ENCODE results near the gene LRRC8E.

Gene LRRC8E

DNA sequence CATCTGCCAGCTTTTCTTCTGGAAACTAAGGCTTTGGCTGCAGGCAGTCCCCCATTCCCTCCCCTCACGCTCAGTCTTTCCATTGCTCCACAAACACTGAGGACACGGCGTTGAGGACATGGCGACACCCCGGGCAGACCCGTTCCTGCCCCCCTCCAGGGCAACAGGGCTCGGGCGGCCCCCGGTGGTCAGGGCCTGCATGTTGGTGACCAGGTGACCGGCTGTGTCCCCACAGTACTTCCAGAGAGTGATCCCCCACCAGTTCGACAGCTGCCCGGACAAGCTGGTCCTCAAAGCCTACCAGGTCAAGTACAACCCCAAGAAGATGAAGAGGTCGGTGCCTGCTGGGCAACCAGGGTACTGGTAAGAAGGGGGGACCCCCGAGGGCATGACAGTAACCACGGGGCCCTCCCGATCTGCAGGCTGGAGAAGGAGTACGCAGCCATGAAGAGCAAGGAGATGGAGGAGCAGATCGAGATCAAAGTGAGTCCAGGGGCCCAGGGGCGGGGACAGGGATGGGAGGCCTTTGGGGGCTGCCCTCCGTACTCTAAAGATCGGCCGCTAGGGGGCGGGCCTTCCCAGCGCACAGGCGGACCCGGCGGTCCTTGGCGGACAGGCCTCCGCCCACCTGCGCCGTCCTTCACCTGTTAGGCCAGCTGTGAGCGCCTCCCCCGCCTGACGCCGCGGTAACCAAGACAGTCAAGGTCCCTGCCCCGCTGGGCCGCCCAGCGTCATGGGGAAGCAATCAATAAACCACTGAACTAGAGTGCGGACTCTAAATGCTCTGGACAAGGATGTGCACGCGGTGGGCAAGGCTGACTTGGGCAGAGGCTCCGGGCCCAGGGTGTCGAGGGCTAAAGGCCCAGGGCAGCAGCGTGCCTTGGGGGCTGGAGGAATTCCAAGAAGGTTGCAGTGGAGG is 35.2 kb upstream of the LRRC8E start:
- H3K79me2 ChIP-seq (ENCODE audit: control insufficient read depth, insufficient read depth, low read length), result no peaks in the 10 kb centered on the region
- no peak overlapping the region for H3K4me3 ChIP-seq (ENCODE audit: low read length)
- H2BK120ac ChIP-seq (ENCODE audit: low read depth, low read length), result no peak overlapping the region
- H3K27ac ChIP-seq (ENCODE audit: low read depth, low read length), result no peak overlapping the region
- no peaks in the 10 kb centered on the region for H3K27me3 ChIP-seq (ENCODE audit: insufficient read depth, low read length, poor library complexity)
- H3K18ac ChIP-seq (ENCODE audit: low read length), result no peak overlapping the region
- no CpG with 5 or more reads among the region's 45 CpGs for WGBS (ENCODE audit: extremely low coverage, insufficient coverage, low lambda C conversion rate)
- H2BK5ac ChIP-seq (ENCODE audit: low read length), result no peak overlapping the region
- H4K8ac ChIP-seq (ENCODE audit: low read depth, low read length), result no peak overlapping the region
- no peak overlapping the region for H3K9ac ChIP-seq (ENCODE audit: low read length)
- H2AK5ac ChIP-seq (ENCODE audit: low read length), result no peak overlapping the region
- H3K79me1 ChIP-seq (ENCODE audit: low read length), result no peaks in the 10 kb centered on the region
- H3K4me1 ChIP-seq (ENCODE audit: control insufficient read depth, low read depth, low read length), result no peaks in the 10 kb centered on the region
- peak; percentile 88 for DNase-seq
- H2BK15ac ChIP-seq (replicated peaks; ENCODE audit: low read depth), result no peak overlapping the region
- H3K23ac ChIP-seq (ENCODE audit: low read length), result no peak overlapping the region
- H4K5ac ChIP-seq (ENCODE audit: low read length), result no peak overlapping the region
- H3K4ac ChIP-seq (ENCODE audit: low read depth, low read length), result no peak overlapping the region
- peak overlapping the region; percentile 25 for H3K56ac ChIP-seq (ENCODE audit: low read length)
- no peak overlapping the region for H3K4me2 ChIP-seq (ENCODE audit: low read length)
- no peaks in the 10 kb centered on the region for H3K36me3 ChIP-seq (ENCODE audit: control insufficient read depth, insufficient read depth, low read length)

DNA sequence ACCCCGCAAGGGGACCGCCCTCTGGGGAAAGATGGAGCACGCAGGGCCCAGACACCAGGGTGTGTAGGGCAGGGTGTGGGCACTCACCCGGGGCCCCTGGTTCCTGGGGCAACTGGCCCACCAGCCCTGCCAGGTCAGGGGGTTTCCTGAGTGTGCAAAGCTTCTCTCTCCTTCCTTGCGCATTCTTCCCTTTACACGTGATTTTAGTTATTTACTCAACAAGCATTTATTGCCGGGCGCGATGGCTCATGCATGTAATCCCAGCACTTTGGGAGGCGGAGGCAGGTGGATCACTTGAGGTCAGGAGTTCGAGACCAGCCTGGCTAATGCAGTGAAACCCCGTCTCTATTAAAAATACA is 34.6 kb upstream of the LRRC8E start:
- no peak overlapping the region for H3K4me3 ChIP-seq (ENCODE audit: low read length)
- no peak for DNase-seq
- no CpG with 5 or more reads among the region's 12 CpGs for WGBS (ENCODE audit: extremely low coverage, insufficient coverage, low lambda C conversion rate)
- H4K8ac ChIP-seq (ENCODE audit: low read depth, low read length), result no peak overlapping the region
- H2AK5ac ChIP-seq (ENCODE audit: low read length), result no peak overlapping the region
- H3K4me1 ChIP-seq (ENCODE audit: control insufficient read depth, low read depth, low read length), result no peaks in the 10 kb centered on the region
- no peak overlapping the region for H2BK120ac ChIP-seq (ENCODE audit: low read depth, low read length)
- no peak overlapping the region for H3K23ac ChIP-seq (ENCODE audit: low read length)
- H3K27me3 ChIP-seq (ENCODE audit: insufficient read depth, low read length, poor library complexity), result no peaks in the 10 kb centered on the region
- no peak overlapping the region for H2BK5ac ChIP-seq (ENCODE audit: low read length)
- no peak overlapping the region for H3K4me2 ChIP-seq (ENCODE audit: low read length)
- no peak overlapping the region for H3K18ac ChIP-seq (ENCODE audit: low read length)
- H3K79me2 ChIP-seq (ENCODE audit: control insufficient read depth, insufficient read depth, low read length), result no peaks in the 10 kb centered on the region
- H3K4ac ChIP-seq (ENCODE audit: low read depth, low read length), result no peak overlapping the region
- H3K9ac ChIP-seq (ENCODE audit: low read length), result no peak overlapping the region
- H2BK15ac ChIP-seq (replicated peaks; ENCODE audit: low read depth), result no peak overlapping the region
- H3K27ac ChIP-seq (ENCODE audit: low read depth, low read length), result no peak overlapping the region
- H4K5ac ChIP-seq (ENCODE audit: low read length), result no peak overlapping the region
- no peak overlapping the region for H3K56ac ChIP-seq (ENCODE audit: low read length)
- no peaks in the 10 kb centered on the region for H3K36me3 ChIP-seq (ENCODE audit: control insufficient read depth, insufficient read depth, low read length)
- no peaks in the 10 kb centered on the region for H3K79me1 ChIP-seq (ENCODE audit: low read length)

- H4K8ac ChIP-seq (ENCODE audit: low read depth, low read length), result no peak overlapping the region
- no peaks in the 10 kb centered on the region for H3K36me3 ChIP-seq (ENCODE audit: control insufficient read depth, insufficient read depth, low read length)
- no peak overlapping the region for H3K23ac ChIP-seq (ENCODE audit: low read length)
- H4K5ac ChIP-seq (ENCODE audit: low read length), result no peak overlapping the region
- WGBS (ENCODE audit: extremely low coverage, insufficient coverage, low lambda C conversion rate), result no CpG with 5 or more reads among the region's 26 CpGs
- no peak overlapping the region for H3K4me2 ChIP-seq (ENCODE audit: low read length)
- H3K79me1 ChIP-seq (ENCODE audit: low read length), result no peaks in the 10 kb centered on the region
- H2AK5ac ChIP-seq (ENCODE audit: low read length), result no peak overlapping the region
- H3K18ac ChIP-seq (ENCODE audit: low read length), result no peak overlapping the region
- DNase-seq, result no peak
- H3K9ac ChIP-seq (ENCODE audit: low read length), result no peak overlapping the region
- H3K56ac ChIP-seq (ENCODE audit: low read length), result no peak overlapping the region
- H2BK15ac ChIP-seq (replicated peaks; ENCODE audit: low read depth), result no peak overlapping the region
- no peaks in the 10 kb centered on the region for H3K79me2 ChIP-seq (ENCODE audit: control insufficient read depth, insufficient read depth, low read length)
- H3K27ac ChIP-seq (ENCODE audit: low read depth, low read length), result no peak overlapping the region
- no peaks in the 10 kb centered on the region for H3K4me1 ChIP-seq (ENCODE audit: control insufficient read depth, low read depth, low read length)
- H2BK5ac ChIP-seq (ENCODE audit: low read length), result no peak overlapping the region
- H3K4me3 ChIP-seq (ENCODE audit: low read length), result no peak overlapping the region
- H3K4ac ChIP-seq (ENCODE audit: low read depth, low read length), result no peak overlapping the region
- H3K27me3 ChIP-seq (ENCODE audit: insufficient read depth, low read length, poor library complexity), result no peaks in the 10 kb centered on the region
- no peak overlapping the region for H2BK120ac ChIP-seq (ENCODE audit: low read depth, low read length)
These were observed 32.7 kb upstream of the LRRC8E start for GRCh38 chr19:7855426-7856108.

DNA sequence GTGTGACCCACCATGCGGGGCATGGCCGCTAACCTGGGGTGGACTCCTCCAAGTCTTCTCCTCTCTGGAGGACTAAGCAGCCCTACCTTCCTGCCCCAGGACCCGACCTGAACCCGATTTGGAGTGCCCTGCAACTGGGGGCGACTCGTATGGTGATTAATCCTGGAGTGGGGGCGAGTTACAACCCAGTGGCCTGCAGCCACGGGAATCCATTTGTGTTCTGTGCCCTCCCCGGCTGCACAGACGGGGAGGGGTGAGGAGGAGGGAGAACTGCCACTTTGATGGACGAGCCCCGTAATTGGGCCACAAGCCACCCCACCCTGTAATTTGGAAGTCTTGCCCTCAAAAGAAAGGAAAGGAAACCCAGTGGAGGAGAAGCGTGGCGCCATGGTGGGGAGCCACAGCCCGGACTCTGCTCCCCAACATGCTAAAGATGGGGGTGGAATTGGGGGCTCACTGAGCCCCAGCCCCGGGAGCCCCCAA is 32.2 kb upstream of the LRRC8E start:
- Histone ChIP-seq H3K4me3 (ENCODE audit: low read length) (no peak overlapping the region), H4K5ac (ENCODE audit: low read length) (no peak overlapping the region), H3K36me3 (ENCODE audit: control insufficient read depth, insufficient read depth, low read length) (no peaks in the 10 kb centered on the region), H2BK120ac (ENCODE audit: low read depth, low read length) (no peak overlapping the region), H4K8ac (ENCODE audit: low read depth, low read length) (no peak overlapping the region), H3K18ac (ENCODE audit: low read length) (no peak overlapping the region), H3K79me2 (ENCODE audit: control insufficient read depth, insufficient read depth, low read length) (no peaks in the 10 kb centered on the region), H3K23ac (ENCODE audit: low read length) (no peak overlapping the region), H3K56ac (ENCODE audit: low read length) (no peak overlapping the region), H3K27ac (ENCODE audit: low read depth, low read length) (no peak overlapping the region), H2BK15ac (replicated peaks; ENCODE audit: low read depth) (no peak overlapping the region), H3K4me2 (ENCODE audit: low read length) (no peak overlapping the region), H3K4me1 (ENCODE audit: control insufficient read depth, low read depth, low read length) (no peaks in the 10 kb centered on the region), H2AK5ac (ENCODE audit: low read length) (no peak overlapping the region), H2BK5ac (ENCODE audit: low read length) (no peak overlapping the region), H3K4ac (ENCODE audit: low read depth, low read length) (no peak overlapping the region), H3K27me3 (ENCODE audit: insufficient read depth, low read length, poor library complexity) (no peaks in the 10 kb centered on the region), H3K79me1 (ENCODE audit: low read length) (no peaks in the 10 kb centered on the region), H3K9ac (ENCODE audit: low read length) (no peak overlapping the region)
- no peak for DNase-seq
- WGBS (ENCODE audit: extremely low coverage, insufficient coverage, low lambda C conversion rate), result no CpG with 5 or more reads among the region's 16 CpGs

GRCh38 chr19:7856679-7857663 is 31.3 kb upstream of the LRRC8E start:
- Histone ChIP-seq H3K56ac (ENCODE audit: low read length) (no peak overlapping the region), H4K8ac (ENCODE audit: low read depth, low read length) (no peak overlapping the region), H3K4me3 (ENCODE audit: low read length) (no peak overlapping the region), H3K36me3 (ENCODE audit: control insufficient read depth, insufficient read depth, low read length) (no peaks in the 10 kb centered on the region), H2BK5ac (ENCODE audit: low read length) (no peak overlapping the region), H4K5ac (ENCODE audit: low read length) (no peak overlapping the region), H3K18ac (ENCODE audit: low read length) (no peak overlapping the region), H3K23ac (ENCODE audit: low read length) (no peak overlapping the region), H3K4me1 (ENCODE audit: control insufficient read depth, low read depth, low read length) (peaks cover under 1% of the 10 kb centered on the region), H3K79me2 (ENCODE audit: control insufficient read depth, insufficient read depth, low read length) (no peaks in the 10 kb centered on the region), H3K9ac (ENCODE audit: low read length) (no peak overlapping the region), H3K79me1 (ENCODE audit: low read length) (no peaks in the 10 kb centered on the region), H3K4me2 (ENCODE audit: low read length) (no peak overlapping the region), H3K27me3 (ENCODE audit: insufficient read depth, low read length, poor library complexity) (no peaks in the 10 kb centered on the region), H2BK120ac (ENCODE audit: low read depth, low read length) (no peak overlapping the region), H3K27ac (ENCODE audit: low read depth, low read length) (no peak overlapping the region), H2AK5ac (ENCODE audit: low read length) (no peak overlapping the region), H3K4ac (ENCODE audit: low read depth, low read length) (no peak overlapping the region), H2BK15ac (replicated peaks; ENCODE audit: low read depth) (no peak overlapping the region)
- no CpG with 5 or more reads among the region's 38 CpGs for WGBS (ENCODE audit: extremely low coverage, insufficient coverage, low lambda C conversion rate)
- DNase-seq, result no peak
